GM12891 (cell line): ENCODE measurements around the gene IFNW1.
"Not testable (repeated sequence)": the region's sequence is repeated elsewhere in the genome, so short reads cannot be mapped to it uniquely, and the experiment has no call there.

Experiments used
- DNase-seq: peaks from one replicate; pipeline ENCODE4 v3.0.0; 2011; ENCODE audit warnings: low spot score; ENCODE audit not compliant: insufficient read length
- FAIRE-seq: peaks from 2 replicates; lab custom pipeline; 2011; peaks lifted over from hg19 to GRCh38; lab: Jason Lieb, UNC
- PAX5 ChIP-seq: IDR thresholded peaks from 2 replicates; pipeline ENCODE4 v1.6.1; 2011; ENCODE audit warnings: low read length, moderate library complexity, mild to moderate bottlenecking; ENCODE audit not compliant: insufficient read depth, severe bottlenecking
- POLR2A ChIP-seq: IDR thresholded peaks from 2 replicates; pipeline ENCODE4 v1.6.1; 2011; ENCODE audit warnings: low read depth, low read length, control low read depth
- POLR2AphosphoS5 ChIP-seq: IDR thresholded peaks from 2 replicates; pipeline ENCODE4 v1.6.1; 2011; ENCODE audit warnings: low read depth, low read length, control low read depth
- POU2F2 ChIP-seq: IDR thresholded peaks from 2 replicates; pipeline ENCODE4 v1.6.1; 2011; ENCODE audit warnings: low read depth, mild to moderate bottlenecking, control low read depth, low read length, moderate library complexity
- SPI1 ChIP-seq: IDR thresholded peaks from 2 replicates; pipeline ENCODE4 v1.6.1; 2011; ENCODE audit warnings: low read depth, low read length, control low read depth
- TAF1 ChIP-seq: IDR thresholded peaks from 2 replicates; pipeline ENCODE4 v1.6.1; 2011; ENCODE audit warnings: low read depth, low read length, control low read depth

IFNW1 gene

GRCh38 chr9:21153336-21154017 is 11.8 kb upstream of the IFNW1 start:
- no peak for FAIRE-seq
- TF ChIP-seq POLR2AphosphoS5 (no peak), POU2F2 (no peak)

GRCh38 chr9:21144603-21145002 is 3.0 kb upstream of the IFNW1 start:
- FAIRE-seq (peak; percentile 41), DNase-seq (no peak)
- TF ChIP-seq SPI1 (peak; percentile 87), POLR2AphosphoS5 (no peak)

More at GRCh38 chr9:21153336-21154017, 11.8 kb upstream of the IFNW1 start:
- no peak for DNase-seq

- TF ChIP-seq TAF1 (no peak), PAX5 (no peak), POLR2A (no peak)
- FAIRE-seq, result no peak
- no peak for DNase-seq
Measured at GRCh38 chr9:21137020-21137419, 4.6 kb downstream of the IFNW1 start.

GRCh38 chr9:21135736-21136135 is 5.9 kb downstream of the IFNW1 start:
- FAIRE-seq (no peak), DNase-seq (no peak)
- TF ChIP-seq PAX5 (no peak), SPI1 (no peak), POLR2AphosphoS5 (no peak), TAF1 (no peak), POU2F2 (no peak), POLR2A (no peak)

- DNase-seq, FAIRE-seq: not testable (repeated sequence)
Measured at GRCh38 chr9:21128186-21128585, 13.4 kb downstream of the IFNW1 start.

- TF ChIP-seq TAF1, result no peak
- TF ChIP-seq POLR2AphosphoS5, result no peak
- TF ChIP-seq POU2F2, result no peak
- TF ChIP-seq PAX5, result no peak
- peak; percentile 39; the same call in 1 of the 2 replicates for TF ChIP-seq SPI1
- FAIRE-seq (peak; percentile 28), DNase-seq (no peak)
Measured at GRCh38 chr9:21121595-21122251, 19.9 kb downstream of the IFNW1 start.

- FAIRE-seq (no peak), DNase-seq (no peak)
- no peak for TF ChIP-seq PAX5
- TF ChIP-seq SPI1, result 0 out of 2 replicates have a peak, but pooled peaks have one; percentile 7
- no peak for TF ChIP-seq POU2F2
- no peak for TF ChIP-seq TAF1
- TF ChIP-seq POLR2A, result no peak
Measured at GRCh38 chr9:21121079-21121478, 20.6 kb downstream of the IFNW1 start.

GRCh38 chr9:21119093-21119770 is 22.4 kb downstream of the IFNW1 start:
- TF ChIP-seq POLR2AphosphoS5 (no peak), POLR2A (no peak), PAX5 (no peak), TAF1 (no peak), POU2F2 (no peak), SPI1 (no peak)
- DNase-seq, result no peak
- peak; percentile 58 for FAIRE-seq

GRCh38 chr9:21114311-21114710 is 27.3 kb downstream of the IFNW1 start:
- TF ChIP-seq POLR2AphosphoS5 (no peak), POLR2A (no peak), PAX5 (no peak), TAF1 (no peak), SPI1 (no peak), POU2F2 (no peak)
- DNase-seq, result no peak
- FAIRE-seq, result no peak

GRCh38 chr9:21110708-21111576 is 30.7 kb downstream of the IFNW1 start:
- DNase-seq, result peak; percentile 30
- TF ChIP-seq PAX5, result no peak
- 0 out of 2 replicates have a peak, but pooled peaks have one; percentile 9 for TF ChIP-seq SPI1
- FAIRE-seq, result peak; percentile 96
